Activated naive CD4-positive, alpha-beta T cell treated with anti-CD3 and anti-CD28 coated beads, Interleukin-2, amount 50 U/mL, for 16 hours (primary cell): ENCODE measurements around the gene KRTAP9-2.
"Not testable (repeated sequence)": the region's sequence is repeated elsewhere in the genome, so short reads cannot be mapped to it uniquely, and the experiment has no call there.

Experiments used
- DNase-seq: peaks from one replicate; pipeline ENCODE4 v3.0.0-alpha.2; 2020

KRTAP9-2 gene

GRCh38 chr17:41237949-41238437 is 11.5 kb downstream of the KRTAP9-2 start, which contains the start of gene KRTAP9-8:
Gene KRTAP9-8, plus strand, starts transcription at chr17:41237999. Its CDS starts 53 bp downstream, at chr17:41238052.
- DNase-seq = not testable (repeated sequence)

GRCh38 chr17:41246995-41247787 is 20.7 kb downstream of the KRTAP9-2 start:
- DNase-seq = not testable (repeated sequence)

DNA sequence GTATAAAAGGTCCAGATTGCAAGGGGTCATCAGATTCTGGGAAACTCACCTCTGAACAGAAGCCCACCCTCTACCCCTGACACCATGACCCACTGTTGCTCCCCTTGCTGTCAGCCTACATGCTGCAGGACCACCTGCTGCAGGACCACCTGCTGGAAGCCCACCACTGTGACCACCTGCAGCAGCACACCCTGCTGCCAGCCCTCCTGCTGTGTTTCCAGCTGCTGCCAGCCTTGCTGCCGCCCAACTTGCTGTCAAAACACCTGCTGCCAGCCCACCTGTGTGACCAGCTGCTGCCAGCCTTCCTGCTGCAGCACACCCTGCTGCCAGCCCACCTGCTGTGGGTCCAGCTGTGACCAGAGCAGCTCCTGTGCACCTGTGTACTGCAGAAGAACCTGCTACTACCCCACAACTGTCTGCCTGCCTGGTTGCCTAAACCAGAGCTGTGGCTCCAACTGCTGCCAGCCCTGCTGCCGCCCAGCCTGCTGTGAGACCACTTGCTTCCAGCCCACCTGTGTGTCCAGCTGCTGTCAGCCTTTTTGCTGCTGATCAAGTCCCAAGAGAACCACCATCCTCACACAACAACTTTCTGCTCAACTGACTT is 23.3 kb downstream of the KRTAP9-2 start, which contains the start of gene KRTAP9-4:
Gene KRTAP9-4, plus strand, starts transcription at position 51 of the 604 bp plus-strand sequence. Its CDS starts 34 bp downstream, at position 85.
- DNase-seq = not testable (repeated sequence)

GRCh38 chr17:41251261-41251660 is 24.8 kb downstream of the KRTAP9-2 start:
- DNase-seq = no peak

DNA sequence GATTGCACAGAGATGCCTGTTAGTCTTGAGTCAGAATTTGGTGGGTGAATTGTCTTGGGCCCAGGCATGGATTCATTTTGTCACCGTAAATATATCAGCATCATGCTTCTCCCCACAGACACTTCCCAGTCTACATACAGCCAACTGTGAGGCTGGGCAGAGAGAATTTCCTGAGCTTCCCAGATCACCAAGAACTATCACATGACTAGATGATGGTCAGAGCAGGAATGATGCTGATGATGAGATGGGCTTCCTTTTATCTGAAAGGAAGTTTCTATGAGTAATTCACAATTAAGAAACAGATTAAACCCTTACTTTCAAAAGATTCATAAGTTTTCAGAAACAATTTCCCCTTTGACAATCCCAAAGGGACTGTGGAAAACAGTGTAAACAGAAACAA is 28.4 kb downstream of the KRTAP9-2 start:
- DNase-seq = no peak

GRCh38 chr17:41255381-41256290 is 29.2 kb downstream of the KRTAP9-2 start, which contains the start of gene KRTAP9-9:
Gene KRTAP9-9, plus strand, starts transcription at chr17:41255384.
- DNase-seq = not testable (repeated sequence)

DNA sequence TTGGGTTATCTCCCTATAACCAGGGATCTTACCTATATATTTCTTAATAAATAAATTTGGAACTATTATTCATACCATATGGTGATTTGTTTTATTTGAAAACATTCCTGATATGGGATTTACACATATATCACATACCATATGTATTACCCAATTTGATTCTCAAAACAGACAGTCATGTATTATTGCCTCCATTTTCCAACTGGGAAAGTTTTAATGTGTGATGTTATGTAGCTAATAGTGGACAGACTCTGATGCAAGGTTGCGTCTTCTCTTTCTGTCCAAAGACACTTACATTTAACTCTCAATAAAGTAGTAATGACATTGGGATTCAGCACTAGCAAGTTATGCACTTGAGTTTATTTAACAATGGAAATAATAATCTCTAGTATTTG is 29.8 kb downstream of the KRTAP9-2 start:
- DNase-seq = no peak

GRCh38 chr17:41258406-41258805 is 32.0 kb downstream of the KRTAP9-2 start:
- no peak for DNase-seq

DNA sequence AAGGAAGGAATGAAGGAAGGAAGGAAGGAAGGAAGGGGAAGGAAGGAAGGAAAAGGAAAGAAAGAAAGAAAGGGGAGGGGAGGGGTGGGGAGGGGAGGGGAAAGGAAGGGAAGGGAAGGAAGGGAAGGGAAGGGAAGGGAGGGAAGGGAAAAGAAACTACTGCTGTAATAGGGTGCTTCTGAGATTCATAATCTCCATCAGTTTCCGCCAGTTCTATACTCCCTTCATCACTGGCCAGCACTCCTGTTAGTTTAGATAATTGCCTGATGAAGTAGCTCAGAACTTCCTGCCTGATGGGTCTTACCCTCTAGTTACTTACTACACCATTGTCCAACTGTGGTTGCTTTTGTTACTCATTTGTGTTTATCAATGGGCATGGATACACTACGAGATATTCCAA is 36.8 kb downstream of the KRTAP9-2 start:
- DNase-seq = no peak

GRCh38 chr17:41264599-41264998 is 38.2 kb downstream of the KRTAP9-2 start:
- no peak for DNase-seq

GRCh38 chr17:41265078-41265477 is 38.6 kb downstream of the KRTAP9-2 start, which contains the start of gene KRTAP9-6:
Gene KRTAP9-6, plus strand, starts transcription at chr17:41265378. Its CDS starts 0 bp downstream, at chr17:41265378.
- DNase-seq = no peak

- DNase-seq = no peak
Measured at GRCh38 chr17:41267711-41268110, 41.3 kb downstream of the KRTAP9-2 start.

DNA sequence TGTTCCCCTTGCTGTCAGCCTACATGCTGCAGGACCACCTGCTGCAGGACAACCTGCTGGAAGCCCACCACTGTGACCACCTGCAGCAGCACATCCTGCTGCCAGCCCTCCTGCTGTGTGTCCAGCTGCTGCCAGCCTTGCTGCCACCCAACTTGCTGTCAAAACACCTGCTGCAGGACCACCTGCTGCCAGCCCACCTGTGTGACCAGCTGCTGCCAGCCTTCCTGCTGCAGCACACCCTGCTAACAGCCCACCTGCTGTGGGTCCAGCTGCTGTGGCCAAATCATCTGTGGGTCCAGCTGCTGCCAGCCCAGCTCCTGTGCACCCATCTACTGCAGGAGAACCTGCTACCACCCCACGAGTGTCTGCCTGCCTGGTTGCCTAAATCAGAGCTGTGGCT is 44.9 kb downstream of the KRTAP9-2 start:
- DNase-seq = not testable (repeated sequence)

DNA sequence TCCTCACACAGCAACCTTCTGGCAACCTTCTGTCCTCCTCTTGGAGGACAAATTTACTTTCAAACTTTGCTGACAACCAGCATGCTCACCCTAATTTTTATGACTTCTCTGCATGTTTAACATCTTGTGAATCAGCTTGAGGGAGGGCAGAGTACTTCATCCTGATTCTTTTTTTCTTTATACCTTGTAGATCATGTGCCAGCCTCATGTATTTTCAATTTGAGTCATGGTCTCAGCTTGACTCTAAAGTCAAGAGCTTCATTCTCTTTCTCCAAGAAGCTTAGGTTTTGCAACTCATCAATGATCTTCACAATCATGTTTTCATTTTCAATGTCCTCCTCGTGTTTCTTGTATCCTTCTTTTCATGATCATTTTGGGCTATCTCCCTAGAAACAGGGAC is 45.4 kb downstream of the KRTAP9-2 start:
- DNase-seq = no peak

DNA sequence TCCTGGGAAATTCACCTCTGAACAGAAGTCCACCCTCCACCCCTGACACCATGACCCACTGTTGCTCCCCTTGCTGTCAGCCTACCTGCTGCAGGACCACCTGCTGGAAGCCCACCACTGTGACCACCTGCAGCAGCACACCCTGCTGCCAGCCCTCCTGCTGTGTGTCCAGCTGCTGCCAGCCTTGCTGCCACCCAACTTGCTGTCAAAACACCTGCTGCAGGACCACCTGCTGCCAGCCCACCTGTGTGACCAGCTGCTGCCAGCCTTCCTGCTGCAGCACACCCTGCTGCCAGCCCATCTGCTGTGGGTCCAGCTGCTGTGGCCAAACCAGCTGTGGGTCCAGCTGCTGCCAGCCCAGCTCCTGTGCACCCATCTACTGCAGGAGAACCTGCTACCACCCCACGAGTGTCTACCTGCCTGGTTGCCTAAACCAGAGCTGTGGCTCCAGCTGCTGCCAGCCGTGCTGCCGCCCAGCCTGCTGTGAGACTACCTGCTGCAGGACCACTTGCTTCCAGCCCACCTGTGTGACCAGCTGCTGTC is 49.3 kb downstream of the KRTAP9-2 start, which contains the start of gene KRTAP9-7:
Gene KRTAP9-7, plus strand, starts transcription at position 51 of the 543 bp plus-strand sequence. Its CDS starts 0 bp downstream, at position 51.
- not testable (repeated sequence) for DNase-seq
